ENCODE results near the gene CTSC. TPM values are rescaled to one million over a fixed set of nuclear protein-coding genes. Genes with fewer than 3 reads are reported as not detected.
A peak's percentile ranks its signal among the peaks of the same experiment; 100 is the strongest.

The CTSC gene
- total and polyA plus RNA-seq, 9 of the 15 experiments (the other 6 are each of a cell fraction or from before 2014, with no cell fraction given): 113 to 403 (median 187) TPM

DNA sequence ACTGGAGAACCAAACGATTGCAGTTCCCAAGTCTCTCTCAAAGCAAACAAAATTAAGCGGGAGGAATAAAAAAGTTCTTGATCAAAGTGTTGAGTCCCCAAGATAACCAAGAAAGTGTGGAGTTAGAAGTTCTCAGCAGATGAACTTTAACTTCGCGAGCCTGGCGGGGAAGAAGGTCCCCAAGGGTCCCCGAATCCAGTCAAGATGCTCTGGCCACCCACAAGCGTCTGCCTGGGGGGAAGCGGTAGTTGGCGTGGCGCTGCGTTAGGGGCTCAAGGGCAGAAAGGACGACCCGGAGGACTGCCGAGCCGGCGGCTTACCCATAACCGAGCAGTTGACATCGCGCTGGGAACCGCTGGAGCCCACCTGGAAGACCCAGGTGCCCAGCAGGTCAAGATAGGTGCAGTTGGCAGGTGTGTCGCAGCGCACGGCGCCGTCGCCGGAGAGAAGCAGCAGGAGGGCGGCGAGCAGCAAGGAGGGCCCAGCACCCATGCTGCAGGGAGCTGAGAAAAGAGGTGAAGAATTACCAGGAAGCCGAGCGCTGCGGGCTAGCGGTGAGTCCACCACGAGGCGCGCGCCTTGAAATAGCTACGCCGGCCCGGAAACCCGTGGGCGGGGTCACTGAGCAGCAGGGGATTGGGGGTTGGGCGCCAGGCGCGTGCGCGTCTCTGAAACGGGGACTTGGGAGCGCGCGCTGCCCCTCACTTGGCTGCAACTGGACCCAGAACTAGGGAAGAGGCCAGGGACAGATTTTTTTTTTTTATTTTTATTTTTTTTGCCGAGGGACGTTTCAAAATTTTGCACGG, at the start of gene CTSC (continued):
- TF ChIP-seq, protein P1, sequence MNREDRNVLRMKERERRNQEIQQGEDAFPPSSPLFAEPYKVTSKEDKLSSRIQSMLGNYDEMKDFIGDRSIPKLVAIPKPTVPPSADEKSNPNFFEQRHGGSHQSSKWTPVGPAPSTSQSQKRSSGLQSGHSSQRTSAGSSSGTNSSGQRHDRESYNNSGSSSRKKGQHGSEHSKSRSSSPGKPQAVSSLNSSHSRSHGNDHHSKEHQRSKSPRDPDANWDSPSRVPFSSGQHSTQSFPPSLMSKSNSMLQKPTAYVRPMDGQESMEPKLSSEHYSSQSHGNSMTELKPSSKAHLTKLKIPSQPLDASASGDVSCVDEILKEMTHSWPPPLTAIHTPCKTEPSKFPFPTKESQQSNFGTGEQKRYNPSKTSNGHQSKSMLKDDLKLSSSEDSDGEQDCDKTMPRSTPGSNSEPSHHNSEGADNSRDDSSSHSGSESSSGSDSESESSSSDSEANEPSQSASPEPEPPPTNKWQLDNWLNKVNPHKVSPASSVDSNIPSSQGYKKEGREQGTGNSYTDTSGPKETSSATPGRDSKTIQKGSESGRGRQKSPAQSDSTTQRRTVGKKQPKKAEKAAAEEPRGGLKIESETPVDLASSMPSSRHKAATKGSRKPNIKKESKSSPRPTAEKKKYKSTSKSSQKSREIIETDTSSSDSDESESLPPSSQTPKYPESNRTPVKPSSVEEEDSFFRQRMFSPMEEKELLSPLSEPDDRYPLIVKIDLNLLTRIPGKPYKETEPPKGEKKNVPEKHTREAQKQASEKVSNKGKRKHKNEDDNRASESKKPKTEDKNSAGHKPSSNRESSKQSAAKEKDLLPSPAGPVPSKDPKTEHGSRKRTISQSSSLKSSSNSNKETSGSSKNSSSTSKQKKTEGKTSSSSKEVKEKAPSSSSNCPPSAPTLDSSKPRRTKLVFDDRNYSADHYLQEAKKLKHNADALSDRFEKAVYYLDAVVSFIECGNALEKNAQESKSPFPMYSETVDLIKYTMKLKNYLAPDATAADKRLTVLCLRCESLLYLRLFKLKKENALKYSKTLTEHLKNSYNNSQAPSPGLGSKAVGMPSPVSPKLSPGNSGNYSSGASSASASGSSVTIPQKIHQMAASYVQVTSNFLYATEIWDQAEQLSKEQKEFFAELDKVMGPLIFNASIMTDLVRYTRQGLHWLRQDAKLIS (CRISPR knock-in tag; IDR thresholded peaks at IDR 0.05): peak; percentile 68
- TF ChIP-seq NELFE (IDR thresholded peaks at IDR 0.05; ENCODE audit: insufficient read depth, insufficient read length) (no peak), PRMT5 (CRISPR knock-in tag; IDR thresholded peaks at IDR 0.05) (no peak), GTF2E2 (tag; IDR thresholded peaks at IDR 0.05) (0 out of 2 replicates have a peak, but pooled peaks have one; percentile 19), GABPB1 (CRISPR knock-in tag; IDR thresholded peaks at IDR 0.05) (peak; percentile 39; the same call in 1 of the 2 replicates), LEF1 (IDR thresholded peaks at IDR 0.05) (no peak), NCOA1 (IDR thresholded peaks at IDR 0.05; ENCODE audit: low read depth) (no peak), CCNT2 (IDR thresholded peaks at IDR 0.05; ENCODE audit: borderline replicate concordance, extremely low read depth, insufficient read length, low read depth, low read length) (peak; percentile 81), ELF1 (tag; IDR thresholded peaks at IDR 0.05) (peak; percentile 70), RBM14 (IDR thresholded peaks at IDR 0.05; ENCODE audit: borderline replicate concordance, insufficient read depth, low read depth, low read length) (0 out of 2 replicates have a peak, but pooled peaks have one; percentile 51), MAZ (CRISPR knock-in tag; conservative IDR thresholded peaks at IDR 0.05 in 1 of 2, IDR thresholded peaks at IDR 0.05 in 1 of 2) (peak; percentile 53 to 76), MTA3 (IDR thresholded peaks at IDR 0.05; ENCODE audit: borderline replicate concordance) (0 out of 2 replicates have a peak, but pooled peaks have one; percentile 71), TAF1 (IDR thresholded peaks at IDR 0.05; ENCODE audit: control insufficient read depth, extremely low read depth, insufficient read depth, low read length, severe bottlenecking) (peak; percentile 96)
- TF ChIP-seq, protein P2, sequence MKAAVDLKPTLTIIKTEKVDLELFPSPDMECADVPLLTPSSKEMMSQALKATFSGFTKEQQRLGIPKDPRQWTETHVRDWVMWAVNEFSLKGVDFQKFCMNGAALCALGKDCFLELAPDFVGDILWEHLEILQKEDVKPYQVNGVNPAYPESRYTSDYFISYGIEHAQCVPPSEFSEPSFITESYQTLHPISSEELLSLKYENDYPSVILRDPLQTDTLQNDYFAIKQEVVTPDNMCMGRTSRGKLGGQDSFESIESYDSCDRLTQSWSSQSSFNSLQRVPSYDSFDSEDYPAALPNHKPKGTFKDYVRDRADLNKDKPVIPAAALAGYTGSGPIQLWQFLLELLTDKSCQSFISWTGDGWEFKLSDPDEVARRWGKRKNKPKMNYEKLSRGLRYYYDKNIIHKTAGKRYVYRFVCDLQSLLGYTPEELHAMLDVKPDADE (conservative IDR thresholded peaks at IDR 0.05; ENCODE audit: control insufficient read depth, low read depth, low read length): peak; percentile 91
- TF ChIP-seq, protein P3, sequence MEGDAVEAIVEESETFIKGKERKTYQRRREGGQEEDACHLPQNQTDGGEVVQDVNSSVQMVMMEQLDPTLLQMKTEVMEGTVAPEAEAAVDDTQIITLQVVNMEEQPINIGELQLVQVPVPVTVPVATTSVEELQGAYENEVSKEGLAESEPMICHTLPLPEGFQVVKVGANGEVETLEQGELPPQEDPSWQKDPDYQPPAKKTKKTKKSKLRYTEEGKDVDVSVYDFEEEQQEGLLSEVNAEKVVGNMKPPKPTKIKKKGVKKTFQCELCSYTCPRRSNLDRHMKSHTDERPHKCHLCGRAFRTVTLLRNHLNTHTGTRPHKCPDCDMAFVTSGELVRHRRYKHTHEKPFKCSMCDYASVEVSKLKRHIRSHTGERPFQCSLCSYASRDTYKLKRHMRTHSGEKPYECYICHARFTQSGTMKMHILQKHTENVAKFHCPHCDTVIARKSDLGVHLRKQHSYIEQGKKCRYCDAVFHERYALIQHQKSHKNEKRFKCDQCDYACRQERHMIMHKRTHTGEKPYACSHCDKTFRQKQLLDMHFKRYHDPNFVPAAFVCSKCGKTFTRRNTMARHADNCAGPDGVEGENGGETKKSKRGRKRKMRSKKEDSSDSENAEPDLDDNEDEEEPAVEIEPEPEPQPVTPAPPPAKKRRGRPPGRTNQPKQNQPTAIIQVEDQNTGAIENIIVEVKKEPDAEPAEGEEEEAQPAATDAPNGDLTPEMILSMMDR (IDR thresholded peaks at IDR 0.05 in 2 of 3, conservative IDR thresholded peaks at IDR 0.05 in 1 of 3; ENCODE audit: insufficient read depth in 2 of 3, low read depth in 1 of 3, low read length in 3 of 3): peak in 1 of 3 experiments; percentile 7; a peak in 1 of 6 replicates
- TF ChIP-seq, protein P4, sequence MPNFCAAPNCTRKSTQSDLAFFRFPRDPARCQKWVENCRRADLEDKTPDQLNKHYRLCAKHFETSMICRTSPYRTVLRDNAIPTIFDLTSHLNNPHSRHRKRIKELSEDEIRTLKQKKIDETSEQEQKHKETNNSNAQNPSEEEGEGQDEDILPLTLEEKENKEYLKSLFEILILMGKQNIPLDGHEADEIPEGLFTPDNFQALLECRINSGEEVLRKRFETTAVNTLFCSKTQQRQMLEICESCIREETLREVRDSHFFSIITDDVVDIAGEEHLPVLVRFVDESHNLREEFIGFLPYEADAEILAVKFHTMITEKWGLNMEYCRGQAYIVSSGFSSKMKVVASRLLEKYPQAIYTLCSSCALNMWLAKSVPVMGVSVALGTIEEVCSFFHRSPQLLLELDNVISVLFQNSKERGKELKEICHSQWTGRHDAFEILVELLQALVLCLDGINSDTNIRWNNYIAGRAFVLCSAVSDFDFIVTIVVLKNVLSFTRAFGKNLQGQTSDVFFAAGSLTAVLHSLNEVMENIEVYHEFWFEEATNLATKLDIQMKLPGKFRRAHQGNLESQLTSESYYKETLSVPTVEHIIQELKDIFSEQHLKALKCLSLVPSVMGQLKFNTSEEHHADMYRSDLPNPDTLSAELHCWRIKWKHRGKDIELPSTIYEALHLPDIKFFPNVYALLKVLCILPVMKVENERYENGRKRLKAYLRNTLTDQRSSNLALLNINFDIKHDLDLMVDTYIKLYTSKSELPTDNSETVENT (CRISPR knock-in tag; IDR thresholded peaks at IDR 0.05): peak; percentile 79

Data from K562 (cell line).